GM12864 (cell line): ENCODE measurements around the gene CDK4.

Experiments used
- DNase-seq: peaks from one replicate; pipeline ENCODE4 v3.0.0-alpha.2; 2011; ENCODE audit warnings: low read depth
- H3K4me3 ChIP-seq: 2 replicates; pipeline ENCODE4 v1.5.1; 2011; ENCODE audit warnings: mild to moderate bottlenecking, low read depth, low read length, control low read depth
- TF ChIP-seq, protein P1 (sequence below): IDR thresholded peaks from 2 replicates; pipeline ENCODE4 v1.5.1; 2011; ENCODE audit warnings: low read depth, mild to moderate bottlenecking, moderate library complexity, low read length, control low read depth, inconsistent platforms; ENCODE audit errors: missing control alignments

CDK4 gene

DNA sequence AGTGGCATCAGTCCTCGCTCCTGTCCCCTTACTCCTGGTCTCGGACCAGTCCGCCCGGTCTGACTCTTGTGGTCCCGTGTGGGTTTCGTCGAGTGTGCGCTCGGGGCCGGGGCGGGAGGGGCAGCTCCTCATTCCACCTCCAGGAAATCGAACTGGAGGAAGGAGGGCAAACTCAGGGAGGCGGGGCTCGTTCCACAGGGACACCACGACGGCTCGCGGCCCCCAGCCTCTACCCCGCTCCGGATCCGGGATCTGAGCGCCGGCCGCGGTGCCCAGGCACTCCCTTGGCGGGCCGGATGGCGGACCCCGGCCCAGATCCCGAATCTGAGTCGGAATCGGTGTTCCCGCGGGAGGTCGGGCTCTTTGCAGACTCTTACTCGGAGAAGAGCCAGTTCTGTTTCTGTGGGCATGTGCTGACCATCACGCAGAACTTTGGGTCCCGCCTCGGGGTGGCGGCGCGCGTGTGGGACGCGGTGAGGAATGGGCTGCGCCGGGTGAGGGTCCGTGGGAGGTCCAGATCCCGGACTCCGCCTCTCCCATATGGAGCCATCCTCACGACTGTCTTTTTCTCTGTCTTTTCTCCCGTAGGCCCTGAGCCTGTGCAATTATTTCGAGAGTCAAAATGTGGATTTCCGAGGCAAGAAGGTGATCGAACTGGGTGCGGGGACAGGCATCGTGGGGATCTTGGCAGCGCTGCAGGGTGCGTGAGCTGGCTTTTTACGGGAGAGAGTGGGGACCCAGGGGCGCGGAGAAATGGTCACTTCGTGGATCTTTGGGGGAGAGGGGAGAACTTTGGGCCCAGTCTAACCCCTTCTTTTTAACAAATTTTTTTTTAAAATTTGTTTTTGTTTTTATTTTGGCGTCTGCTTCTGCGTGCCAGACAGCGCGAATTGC is 20.6 kb upstream of the CDK4 start, which contains the start of gene EEF1AKMT3:
Gene EEF1AKMT3, plus strand, starts transcription at position 186 of the 894 bp plus-strand sequence. Its CDS starts 111 bp downstream, at position 297.
- H3K4me3 ChIP-seq = peak within 1 kb of the TSS; percentile 65
- TF ChIP-seq, protein P1, sequence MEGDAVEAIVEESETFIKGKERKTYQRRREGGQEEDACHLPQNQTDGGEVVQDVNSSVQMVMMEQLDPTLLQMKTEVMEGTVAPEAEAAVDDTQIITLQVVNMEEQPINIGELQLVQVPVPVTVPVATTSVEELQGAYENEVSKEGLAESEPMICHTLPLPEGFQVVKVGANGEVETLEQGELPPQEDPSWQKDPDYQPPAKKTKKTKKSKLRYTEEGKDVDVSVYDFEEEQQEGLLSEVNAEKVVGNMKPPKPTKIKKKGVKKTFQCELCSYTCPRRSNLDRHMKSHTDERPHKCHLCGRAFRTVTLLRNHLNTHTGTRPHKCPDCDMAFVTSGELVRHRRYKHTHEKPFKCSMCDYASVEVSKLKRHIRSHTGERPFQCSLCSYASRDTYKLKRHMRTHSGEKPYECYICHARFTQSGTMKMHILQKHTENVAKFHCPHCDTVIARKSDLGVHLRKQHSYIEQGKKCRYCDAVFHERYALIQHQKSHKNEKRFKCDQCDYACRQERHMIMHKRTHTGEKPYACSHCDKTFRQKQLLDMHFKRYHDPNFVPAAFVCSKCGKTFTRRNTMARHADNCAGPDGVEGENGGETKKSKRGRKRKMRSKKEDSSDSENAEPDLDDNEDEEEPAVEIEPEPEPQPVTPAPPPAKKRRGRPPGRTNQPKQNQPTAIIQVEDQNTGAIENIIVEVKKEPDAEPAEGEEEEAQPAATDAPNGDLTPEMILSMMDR = no peak
- DNase-seq = no peak

DNA sequence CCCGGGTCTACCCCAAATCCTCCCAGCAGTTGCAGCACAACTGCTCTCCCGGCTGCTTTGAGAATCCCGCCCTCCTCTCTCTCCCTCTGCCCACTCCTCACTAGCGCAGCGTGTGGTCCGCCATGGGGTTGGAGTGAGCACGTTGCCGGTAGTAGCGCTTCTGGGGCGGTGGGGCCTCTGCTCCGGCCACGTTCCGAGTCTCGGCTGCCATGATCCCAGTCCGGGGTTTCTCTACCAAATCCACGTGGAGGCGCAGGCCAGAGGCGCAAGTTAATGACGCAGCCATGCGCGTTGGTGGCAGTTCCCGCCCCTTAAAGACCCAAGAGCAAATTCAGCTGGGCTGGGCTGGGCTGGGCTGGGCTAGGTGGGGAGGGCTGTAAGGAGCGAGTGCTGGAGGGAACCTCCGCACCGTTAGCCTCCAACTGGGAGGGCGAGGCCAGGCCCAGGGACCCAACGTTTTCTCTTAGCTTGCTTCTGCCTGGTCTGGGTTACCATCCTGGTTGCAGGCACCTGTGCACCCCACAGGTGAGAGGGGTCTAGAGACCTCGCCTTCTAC is 19.8 kb upstream of the CDK4 start, which contains the start of gene METTL1:
Gene METTL1, minus strand, starts transcription at position 233 of the 556 bp plus-strand sequence. Its CDS starts 22 bp downstream, at position 211.
- peak within 1 kb of the TSS; percentile 65 for H3K4me3 ChIP-seq
- TF ChIP-seq, protein P1 = no peak
- DNase-seq = peak; percentile 89

DNA sequence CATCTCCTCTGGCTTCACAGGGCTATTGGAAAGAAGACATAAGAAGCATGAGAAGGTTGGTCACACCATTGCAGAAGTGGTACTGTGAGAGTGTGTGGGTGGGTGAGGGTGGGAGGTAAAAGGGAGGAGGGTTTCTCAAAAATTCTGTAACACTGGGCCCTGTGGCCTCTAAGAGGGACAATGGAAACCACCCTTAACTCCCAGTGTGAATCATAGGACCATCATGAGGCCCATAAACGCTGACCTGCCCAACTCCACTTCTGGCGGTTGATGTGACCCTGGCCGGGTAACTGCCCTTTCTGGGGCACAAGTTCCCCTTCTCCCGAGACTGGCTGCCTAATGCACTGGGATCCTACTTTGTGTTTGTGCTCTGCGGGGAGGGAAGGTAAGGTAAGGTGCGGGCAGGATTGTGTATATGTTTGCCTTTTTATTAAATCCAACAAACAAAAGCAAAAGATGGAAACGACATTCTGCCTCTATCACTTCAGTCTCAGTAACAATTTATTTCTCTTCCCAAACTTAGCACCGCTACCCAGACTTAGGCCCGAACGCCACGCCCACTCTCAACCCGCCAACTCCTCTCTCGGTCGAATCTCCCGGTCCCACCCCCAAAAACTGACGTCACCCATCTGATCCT is 19.2 kb upstream of the CDK4 start:
- TF ChIP-seq, protein P1 = no peak
- DNase-seq = peak; percentile 76
- peak overlapping the region; percentile 65 for H3K4me3 ChIP-seq

DNA sequence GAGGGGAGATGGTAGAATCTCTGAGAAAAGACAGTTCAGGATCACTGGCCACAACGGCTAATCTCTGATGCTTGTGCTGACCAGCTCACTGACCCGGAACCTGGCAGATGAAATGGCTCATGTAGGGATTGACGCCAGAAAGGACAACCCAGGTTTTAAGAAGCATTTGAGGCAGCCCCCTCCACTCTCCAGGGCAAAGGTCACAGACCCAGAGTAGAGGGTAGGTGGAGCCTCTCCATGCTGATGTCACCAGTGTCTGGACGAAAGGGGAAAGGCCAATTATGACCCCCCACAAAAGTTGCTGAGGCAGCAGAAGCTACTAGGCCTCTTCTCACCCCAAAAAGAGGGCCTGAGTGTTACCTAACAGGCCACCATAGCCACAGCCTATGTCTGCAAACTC is 18.6 kb upstream of the CDK4 start:
- TF ChIP-seq, protein P1 = no peak
- no peak overlapping the region; the same call in 1 of the 2 replicates for H3K4me3 ChIP-seq
- no peak for DNase-seq

DNA sequence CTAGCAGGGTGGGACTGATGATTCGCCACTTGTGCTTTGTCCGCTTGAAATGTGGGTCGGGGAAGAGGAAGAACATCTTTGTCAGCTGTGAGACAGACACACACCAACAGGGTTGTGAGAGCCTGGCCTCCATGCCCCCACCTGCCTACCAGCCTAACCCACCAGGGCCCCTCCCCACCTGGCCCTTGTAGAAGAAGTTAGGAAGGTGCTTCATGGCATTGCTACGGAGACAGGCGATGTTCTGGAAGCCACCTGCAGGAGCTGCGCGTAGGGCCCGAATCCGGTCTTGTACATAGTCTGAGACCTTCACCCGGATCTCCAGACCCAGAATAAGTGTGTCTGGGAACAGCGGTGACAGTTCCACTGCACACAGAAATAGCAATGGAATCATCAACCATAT is 17.5 kb upstream of the CDK4 start:
- no peak overlapping the region for H3K4me3 ChIP-seq
- no peak for DNase-seq
- TF ChIP-seq, protein P1 = no peak

DNA sequence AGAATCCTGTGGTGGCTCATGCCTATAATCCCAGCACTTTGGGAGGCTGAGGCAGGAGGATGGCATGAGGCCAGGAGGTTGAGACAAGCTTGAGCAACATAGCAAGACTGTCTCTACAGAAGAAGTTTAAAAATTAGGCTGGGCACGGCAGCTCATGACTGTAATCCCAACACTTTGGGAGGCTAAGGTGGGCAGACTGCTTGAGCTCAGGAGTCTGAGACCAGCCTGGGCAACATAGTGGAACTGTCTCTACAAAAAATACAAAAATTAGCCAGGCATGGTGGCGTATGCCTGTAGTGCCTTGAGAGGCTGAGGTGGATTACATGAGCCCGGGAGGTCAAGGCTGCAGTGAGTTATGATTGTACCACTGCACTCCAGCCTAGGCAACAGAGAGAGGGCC is 15.8 kb upstream of the CDK4 start:
- no peak for DNase-seq
- TF ChIP-seq, protein P1 = no peak
- H3K4me3 ChIP-seq = no peak overlapping the region
